Measurements from ENCODE around the gene COQ10B.
"Not testable (repeated sequence)": the region's sequence is repeated elsewhere in the genome, so short reads cannot be mapped to it uniquely, and the experiment has no call there.

The COQ10B gene

DNA sequence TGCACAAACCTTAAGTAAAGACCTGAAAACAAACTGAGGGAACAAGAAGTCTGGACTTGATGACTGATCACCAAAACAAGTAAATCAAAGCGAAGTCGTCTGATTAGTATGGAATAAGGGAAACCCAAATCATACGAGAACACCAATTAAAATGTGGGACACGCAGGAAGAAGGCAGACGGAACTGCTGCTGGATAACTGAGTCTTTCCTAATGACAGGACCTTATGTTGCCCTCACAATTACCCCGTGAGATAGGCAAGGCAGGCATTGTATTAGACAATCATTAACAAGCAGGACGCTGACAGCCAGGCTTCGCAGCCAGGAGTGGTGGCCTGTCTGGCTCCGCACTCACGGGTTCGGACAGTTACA lies 614 bp upstream of the COQ10B start:
- no peak for DNase-seq

DNA sequence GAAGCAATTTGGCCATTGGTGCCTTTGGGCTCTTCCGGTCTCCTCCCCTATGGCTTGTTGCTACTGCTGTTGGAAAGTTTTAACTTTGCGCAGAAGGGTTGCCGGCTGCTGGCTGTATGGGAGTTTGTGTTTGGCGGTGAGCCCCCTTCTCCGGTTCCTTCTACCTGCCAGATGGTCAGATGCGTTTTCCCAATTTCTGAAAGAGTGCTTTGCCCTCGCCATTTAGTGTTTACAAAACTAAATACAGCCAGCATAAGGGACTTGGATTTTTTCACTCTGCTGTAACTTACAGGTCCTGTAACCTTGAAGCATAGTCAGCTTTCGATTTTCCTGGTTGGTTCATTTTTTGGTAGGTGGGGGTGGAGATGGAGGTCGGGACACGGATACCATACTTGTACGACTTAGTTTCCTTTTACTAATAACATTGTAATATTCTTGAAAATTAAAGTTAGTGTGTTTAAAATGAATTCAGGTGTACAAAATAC lies 604 bp downstream of the COQ10B start:
- no peak for DNase-seq

DNA sequence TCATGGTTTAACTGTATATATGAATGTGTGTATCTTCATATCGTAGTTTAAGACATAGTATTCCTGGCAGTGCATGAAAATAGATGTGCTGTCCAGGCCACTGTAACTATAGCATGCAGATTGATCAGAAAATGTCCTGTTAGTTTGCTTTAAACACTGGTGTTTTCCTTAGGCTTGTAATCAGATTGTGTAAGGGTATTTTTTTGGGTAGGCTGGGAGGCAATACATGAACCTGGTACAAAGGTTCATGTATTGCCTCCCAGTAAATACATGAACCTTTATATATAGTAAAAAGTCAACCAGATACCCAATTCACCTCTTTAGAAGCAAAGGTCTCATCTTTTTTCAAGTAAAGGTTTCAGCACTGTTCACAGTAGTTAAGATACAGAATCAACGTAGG lies 1.6 kb downstream of the COQ10B start:
- DNase-seq = no peak

DNA sequence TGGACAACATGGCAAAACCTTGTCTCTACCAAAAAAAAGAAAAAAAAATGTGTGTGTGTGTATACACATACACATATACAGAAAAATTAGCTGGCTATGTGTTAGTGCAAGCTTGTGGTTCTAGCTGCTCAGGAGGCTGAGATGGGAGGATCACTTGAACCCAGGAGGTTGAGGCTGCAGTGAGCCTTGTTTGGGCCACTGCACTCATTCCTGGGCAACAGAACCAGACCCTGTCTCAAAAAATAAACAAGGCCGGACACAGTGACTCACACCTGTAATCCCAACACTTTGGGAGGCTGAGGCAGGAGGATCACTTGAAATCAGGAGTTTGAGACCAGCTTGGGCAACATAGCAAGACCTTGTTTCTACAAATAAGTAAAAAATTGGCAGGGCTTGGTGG lies 2.1 kb downstream of the COQ10B start:
- DNase-seq = no peak

DNA sequence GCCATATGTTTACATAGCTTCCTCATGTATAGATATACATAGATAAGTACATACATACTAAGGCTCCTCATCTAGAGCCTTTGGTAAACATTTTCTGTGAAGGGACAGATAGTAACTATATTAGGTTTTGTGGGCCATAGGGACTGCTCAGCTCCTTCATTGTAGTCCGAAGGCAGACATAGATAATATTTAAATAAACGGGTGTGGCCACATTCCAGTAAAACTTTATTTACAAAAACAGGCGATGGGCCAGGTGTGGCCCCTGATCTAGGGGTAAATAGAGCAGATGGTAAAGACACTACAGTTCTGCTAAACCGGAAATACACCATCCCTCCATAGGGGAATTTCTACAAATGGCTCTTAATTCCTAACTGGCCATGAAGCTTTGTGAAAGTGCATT lies 7.3 kb downstream of the COQ10B start:
- no peak for DNase-seq

DNA sequence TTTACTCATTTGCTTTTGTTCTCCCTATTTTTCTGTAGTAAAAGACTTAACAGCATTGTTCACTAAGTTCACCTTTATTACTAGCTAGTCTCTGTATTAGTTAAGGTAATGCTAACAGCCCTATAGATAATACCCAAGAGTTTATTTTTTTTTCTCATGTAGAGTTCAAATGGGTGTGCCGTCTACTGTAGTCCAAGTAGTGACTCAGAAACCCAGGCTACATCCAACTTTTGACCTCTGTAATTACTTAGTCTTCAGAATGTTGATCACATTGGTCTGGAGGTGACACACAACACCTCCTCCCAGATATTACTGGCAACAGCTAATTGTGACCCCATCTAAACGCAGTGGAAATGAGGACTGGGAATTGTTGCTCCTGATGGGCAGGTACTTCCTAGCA lies 7.7 kb downstream of the COQ10B start:
- no peak for DNase-seq

DNA sequence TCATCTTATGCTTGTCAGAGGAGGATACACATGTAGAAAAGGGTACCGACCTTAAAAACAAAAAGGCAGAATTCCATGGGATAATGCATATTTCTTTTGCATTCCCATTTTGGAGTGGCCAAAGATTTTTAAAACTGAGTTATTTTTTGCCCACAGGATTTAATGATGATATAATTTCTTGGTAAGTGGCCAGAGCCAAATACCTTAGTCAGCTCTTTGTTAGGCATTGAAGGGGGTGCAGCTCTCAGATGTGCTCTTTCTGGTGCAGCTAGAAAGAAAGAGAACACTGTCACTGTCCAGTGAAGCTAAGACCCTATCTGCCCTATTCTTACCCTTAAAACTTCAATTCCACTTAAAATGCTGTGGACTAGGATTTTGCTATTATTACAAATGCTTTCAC lies 10.8 kb downstream of the COQ10B start:
- DNase-seq = no peak

DNA sequence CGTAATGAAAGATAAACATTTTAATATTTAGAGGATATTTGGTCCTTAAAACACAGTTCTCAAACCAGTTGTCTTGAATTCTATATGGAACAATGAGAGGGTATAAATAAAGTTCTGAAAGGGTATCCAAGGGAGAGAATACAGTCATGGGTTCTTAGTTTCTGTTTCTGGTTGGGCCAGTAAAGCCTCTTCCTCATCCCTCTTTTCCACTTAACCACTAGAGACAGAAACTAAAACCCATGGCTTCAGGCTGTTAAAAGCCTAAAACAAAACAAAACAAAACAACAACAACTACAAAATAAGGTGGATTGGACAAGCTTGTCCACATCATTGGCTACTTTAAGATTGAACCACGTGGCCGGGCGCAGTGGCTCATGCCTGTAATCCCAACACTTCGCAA lies 18.8 kb downstream of the COQ10B start:
- DNase-seq = no peak

DNA sequence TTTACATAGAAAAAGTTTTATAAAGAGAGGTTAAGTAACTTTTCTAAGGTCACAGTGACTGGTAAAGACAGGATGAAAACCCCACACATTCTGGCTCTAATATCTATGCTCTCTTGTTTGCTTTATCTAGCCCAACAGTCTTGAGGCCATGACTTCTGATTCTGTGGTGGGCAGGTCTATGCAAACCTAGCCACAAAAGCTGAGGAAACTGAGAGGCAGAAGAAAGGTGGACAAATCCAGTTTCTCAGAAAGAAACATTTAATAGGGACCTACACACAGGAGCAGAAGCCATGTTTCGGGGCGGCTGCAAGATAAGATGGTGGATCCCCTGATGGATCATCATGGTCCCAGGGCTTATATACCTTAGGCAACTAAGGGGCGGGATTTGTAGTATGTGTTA lies 24.4 kb downstream of the COQ10B start:
- DNase-seq = no peak

DNA sequence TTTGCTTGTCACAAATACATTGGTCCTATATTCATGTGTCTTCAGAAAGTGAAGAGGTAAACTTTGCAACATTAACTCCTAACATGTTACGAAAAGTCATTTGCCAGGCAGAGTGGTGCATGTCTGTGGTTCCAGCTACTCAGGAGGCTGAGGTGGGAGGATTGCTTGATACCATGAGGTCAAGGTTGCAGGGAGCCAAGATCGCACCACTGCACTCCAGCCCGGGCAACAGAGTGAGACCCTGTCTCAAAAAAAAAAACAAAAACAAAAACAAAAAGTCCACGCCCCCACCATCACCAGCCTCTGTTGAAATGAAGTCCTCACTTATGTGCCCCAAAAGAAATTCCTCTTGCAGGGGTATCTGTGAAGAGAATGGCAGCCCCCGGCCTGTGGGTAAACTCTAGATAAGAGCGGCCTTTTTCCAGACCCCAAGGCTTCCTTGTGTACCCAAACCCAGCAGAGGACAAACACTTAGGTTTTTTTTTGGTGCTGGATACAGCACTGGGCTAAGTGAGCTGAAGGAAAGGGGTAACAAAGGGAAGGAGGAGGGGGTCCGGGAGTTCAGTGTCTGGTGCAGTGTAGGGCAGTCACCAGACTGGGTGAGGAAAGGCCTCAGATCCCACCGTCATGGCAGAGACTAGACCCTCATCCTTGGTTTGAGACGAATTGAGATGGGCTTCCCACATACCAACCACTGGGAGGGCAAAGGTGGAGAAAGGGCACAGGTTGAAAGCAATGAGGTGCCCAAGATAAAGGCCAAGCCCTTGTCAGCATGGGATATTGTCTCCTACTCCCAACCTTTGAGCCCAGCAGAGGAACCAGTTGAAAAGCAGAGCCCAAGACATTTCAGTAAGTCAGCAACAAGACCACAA lies 27.0 kb downstream of the COQ10B start:
- no peak for DNase-seq

DNA sequence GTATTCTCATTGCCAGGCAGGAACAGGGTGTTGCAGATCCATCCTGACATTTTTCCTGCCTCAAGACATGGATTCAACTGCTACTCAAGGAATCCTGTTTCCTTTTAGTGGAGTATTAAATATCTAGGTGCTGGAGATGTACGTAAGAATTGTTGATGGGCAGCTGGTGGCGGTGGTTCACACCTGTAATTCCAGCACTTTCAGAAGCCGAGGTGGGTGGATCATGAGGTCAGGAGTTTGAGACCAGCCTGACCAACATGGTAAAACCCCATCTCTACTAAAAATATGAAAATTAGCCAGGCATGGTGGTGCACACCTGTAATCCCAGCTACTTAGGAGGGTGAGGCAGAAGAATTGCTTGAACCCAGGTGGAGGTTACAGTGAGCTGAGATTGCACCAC lies 30.9 kb downstream of the COQ10B start:
- DNase-seq = not testable (repeated sequence)

DNA sequence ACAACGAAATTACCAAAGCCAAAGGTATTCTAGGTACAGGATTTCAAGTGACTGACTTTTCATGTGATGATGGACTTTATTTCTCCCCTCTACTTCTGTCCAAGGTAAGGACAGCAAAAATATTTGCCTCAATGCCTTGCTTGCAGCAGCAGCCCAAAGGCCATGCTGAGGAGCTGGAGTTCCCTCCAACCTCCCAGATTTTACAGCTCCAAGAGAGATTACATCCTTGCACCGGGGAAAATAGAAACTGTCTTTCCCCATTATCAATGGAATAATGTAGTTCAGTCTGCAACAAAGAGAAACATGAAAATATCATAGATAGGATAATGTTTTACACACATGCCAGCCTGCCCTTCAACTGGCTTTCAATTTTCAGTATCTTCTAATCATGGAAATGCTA lies 32.8 kb downstream of the COQ10B start:
- no peak for DNase-seq

DNA sequence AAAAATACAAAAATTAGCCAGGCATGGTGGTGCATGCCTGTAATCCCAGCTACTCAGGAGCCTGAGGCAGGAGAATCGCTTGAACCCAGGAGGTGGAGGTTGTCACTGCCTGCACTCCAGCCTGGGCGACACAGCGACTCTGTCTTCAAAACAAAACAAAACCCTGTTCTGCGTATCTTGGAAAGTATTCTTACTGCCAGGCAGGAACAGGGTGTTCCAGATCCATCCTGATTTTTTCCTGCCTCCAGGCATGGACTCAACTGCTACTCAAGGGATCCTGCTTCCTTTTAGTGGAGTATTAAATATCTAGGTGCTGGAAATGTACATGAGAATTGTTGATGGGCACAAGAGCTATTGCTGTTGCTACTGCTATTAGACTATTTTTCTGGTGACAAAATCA lies 34.0 kb downstream of the COQ10B start:
- no peak for DNase-seq

DNA sequence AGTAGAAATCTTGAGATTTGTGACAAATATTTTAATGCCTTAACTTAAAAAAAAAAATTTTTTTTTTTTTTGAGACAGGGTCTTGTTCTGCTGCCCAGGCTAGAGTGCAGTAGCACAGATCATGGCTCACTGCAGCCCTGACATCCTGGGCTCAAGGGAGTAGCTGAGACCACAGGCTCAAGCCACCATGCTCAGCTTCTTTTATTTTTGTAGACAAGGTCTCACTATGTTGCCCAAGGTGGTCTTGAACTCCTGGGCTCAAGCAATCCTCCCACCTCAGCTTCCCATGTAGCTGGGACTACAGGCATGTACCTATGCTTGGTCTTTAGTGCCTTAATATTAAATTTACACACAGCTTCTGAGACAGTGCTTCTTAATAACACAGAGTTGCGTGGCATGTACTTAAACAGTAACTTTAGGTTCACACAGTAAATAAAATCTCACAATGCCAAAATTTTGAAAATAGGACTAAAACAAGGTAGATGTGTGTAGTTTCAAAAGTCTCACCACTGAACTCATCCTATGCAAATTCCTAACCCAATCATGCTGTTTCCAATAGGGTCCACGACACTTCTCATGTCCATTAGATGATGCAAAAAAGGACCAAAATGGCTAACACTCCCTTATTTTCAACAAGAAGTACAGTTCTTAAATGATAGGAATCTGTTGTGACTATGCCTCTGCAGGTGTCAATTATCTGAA lies 42.2 kb downstream of the COQ10B start:
- DNase-seq = no peak

DNA sequence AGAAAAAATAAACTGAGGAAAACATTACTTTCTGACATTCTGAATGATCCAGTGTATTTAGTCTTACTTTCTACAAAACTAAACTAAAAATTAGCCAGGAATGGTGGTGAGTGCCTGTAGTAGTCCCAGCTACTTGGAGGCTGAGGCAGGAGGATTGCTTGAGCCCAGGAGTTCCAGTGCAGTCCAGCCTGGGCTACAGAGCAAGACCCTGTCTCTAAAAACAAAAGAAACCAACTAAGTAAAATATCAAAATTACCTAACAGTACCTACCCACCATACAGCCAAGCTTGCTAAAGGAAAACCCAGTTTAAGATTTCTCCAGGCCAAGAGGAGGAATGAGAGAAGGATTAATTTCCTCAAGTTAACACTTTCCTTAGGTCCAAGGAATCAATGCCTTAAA lies 43.3 kb downstream of the COQ10B start:
- DNase-seq = no peak

DNA sequence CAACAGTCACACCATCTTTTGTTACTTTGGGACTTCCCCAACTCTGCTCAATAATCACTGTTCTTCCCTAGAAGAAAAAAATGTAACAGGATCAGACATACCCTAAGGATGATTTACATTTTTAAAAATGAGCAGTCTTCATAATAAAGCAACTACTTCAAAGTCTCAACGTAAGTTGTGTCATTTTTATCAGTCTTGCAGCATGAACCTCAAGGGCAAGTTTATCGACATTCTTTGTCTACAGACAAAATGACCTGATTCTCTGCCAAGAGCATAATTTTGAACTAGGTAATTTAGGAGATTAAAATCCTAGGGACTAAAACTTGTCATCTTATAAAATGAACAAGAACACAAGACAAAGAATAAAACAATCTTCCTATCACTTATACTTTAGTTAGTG lies 44.0 kb downstream of the COQ10B start:
- no peak for DNase-seq

DNA sequence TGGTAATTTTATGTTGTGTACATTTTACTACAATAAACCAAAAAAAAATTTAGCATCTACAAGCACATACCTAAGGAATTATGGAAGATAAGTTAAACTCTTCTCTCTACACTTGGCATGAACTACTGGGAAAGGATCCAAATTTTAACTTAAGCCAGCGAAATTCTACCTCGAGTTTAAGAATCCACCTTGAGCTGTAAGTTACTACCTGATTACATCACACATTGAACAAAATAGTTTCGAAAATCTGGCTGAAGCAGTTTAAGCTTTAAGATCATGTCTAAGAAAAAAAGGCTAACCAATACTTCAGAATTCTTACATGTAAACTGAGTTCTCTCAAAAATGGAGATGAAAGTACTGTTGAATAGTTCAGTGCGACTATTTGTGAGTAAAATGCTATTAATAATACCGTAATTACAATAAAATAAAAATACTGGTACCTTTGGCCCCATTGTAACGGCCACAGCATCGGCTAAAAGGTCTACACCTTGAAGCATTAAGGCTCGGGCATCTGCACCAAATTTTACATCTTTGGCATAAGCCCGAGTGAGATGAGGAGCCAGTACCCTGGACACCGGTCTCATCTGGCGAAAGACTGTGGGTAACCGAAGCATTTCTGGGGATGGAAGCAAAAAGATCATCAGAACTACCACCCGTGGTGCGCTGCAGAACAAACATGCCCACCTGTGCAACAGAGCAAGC lies 45.0 kb downstream of the COQ10B start:
- no peak for DNase-seq

DNA sequence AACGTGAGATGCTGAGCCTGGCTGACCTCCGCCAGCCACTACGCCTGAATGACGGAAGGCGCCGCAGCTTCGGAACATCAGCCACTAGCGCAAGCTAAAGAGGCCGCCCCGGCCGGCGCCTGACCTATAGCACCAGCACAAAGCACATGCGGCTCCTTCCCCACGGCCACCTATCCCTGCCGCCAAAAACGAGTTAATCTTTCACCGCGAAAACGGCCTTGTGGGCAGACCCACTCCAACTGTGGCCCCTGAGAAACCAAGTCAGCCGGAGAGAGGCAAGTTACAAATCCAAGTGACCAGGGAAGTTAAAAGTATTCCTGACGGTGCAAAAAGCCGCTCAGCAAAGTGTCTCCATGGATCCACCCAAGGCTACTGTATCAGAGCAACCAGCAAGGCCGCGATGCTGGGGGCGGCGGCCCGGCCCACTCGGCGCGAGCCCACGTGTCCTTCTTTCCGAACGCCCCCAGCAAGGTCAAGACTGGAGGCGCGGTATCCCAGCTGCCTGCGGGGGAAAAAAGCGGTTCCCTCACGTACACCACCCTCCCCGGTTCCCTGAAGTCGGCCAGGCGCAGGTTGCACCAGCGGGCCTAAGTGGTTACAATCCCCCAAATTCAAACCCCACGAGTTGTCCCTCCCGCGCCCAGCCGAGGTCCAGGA lies 45.7 kb downstream of the COQ10B start:
- peak; percentile 28 for DNase-seq

DNA sequence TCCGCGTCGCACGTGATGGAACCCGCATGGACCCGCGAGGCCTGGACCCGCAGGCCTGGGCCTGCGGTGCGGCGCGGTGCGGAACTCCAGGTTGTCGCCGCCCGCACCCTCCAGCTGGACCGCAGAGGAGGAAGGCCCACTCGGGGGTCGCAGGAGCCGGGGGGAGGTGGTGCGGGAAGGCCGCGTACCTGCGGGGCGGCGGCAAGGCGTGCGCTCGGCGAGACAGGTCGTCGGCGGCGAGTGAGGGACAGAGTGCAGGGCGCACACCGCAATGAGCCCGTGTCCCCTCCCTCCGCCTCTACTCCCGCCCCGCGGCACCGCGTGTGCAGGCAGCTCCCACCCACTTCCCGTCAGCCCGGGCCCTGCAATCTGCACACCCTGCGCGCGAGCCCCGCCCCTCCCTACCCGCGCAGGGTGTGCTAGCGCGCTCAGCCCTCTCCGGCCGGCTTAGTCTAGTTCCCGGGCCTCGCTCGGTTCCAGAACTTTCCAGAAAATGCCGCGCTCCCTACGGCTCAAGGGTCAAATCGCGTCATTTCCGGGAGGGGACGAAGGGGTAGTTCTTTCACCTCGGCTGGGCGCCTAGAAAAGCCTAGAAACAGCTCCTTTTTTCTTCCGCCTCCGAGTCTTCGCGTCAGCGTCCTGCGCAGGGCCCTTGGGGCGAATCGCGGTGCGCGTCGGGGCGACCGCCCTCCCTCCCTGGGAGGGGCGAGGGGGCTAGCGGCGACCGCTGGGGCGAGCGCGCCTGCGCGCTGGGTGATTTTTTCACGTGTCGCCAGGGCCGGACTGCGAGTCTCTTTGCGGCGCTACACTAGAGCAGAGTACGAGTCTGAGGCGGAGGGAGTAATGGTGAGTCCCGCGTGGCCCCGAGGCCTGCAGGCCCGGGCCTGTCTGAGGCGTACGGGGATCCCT lies 46.5 kb downstream of the COQ10B start, which contains the start of the genes HSPD1 and HSPE1:
Gene HSPD1 (minus strand): TSS at position 247 of the 909 bp plus-strand sequence. CDS start 992 bp downstream, outside the sequence.
Gene HSPE1 (plus strand): TSS at position 786 of the 909 bp plus-strand sequence. CDS start 58 bp downstream, at position 844.
- peak; percentile 99 for DNase-seq

DNA sequence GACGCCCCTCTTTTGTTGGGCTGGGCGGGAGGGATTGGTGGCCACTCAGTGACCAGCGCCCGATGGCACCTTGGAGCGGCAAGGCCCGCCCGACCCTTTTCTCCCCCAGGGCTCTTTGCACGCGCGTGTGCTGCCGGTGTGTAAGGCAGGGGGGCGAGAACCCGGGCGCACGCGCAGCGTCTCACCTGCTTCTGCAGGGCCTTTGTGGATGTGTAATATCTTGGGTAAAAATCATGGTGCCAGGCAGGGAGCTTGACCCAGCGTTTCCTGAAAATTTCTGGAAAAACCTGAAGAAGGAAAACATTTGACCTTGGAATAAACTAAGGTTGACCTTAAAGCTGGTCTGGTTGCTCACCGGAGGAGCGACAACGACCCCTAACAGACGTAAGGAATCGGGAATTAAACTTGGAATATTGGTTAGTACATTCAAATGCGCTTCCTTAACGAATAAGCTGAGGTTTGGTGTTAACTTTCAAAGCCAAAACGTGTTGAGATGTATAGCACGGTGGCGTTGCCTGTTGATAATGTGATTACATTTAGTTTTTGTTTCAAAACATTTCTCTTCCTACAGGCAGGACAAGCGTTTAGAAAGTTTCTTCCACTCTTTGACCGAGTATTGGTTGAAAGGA lies 47.3 kb downstream of the COQ10B start:
- peak; percentile 74 for DNase-seq

DNA sequence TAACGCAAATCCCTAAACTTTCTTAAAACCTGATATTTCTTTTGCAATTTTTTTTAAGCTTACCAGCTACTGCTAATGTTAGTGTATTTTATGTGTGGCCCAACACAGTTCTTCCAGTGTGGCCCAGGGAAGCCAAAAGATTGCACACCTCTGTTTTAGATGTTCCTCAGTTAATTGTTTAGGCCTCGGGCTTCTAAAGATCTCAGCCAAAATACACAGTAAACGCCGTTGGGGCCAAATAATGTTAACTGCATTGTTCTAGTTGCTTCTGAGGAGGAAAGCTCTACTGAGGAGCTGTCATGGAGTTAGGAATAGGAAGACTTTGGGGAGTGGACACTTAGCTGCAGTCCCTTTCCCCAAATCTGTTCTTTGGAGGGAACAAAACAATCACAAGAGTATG lies 48.8 kb downstream of the COQ10B start:
- no peak for DNase-seq

Data from NCI-H774 (cell line).